ENCODE measurements around the gene GCLC.

Gene GCLC

GRCh38 chr6:53495506-53496499 is 49.1 kb downstream of the GCLC start:
- H2AFZ ChIP-seq = no peak overlapping the region
- no peaks in the 10 kb centered on the region for H3K79me2 ChIP-seq
- TF ChIP-seq CTCF (IDR thresholded peaks at IDR 0.05) = no peak
- no peaks in the 10 kb centered on the region for H3K36me3 ChIP-seq (ENCODE audit: control insufficient read depth, insufficient read depth, low read length)
- H3K27ac ChIP-seq = no peak overlapping the region
- H3K27me3 ChIP-seq (ENCODE audit: control insufficient read depth, insufficient read depth, low read length) = no peaks in the 10 kb centered on the region
- no peaks in the 10 kb centered on the region for H3K9me3 ChIP-seq (ENCODE audit: control insufficient read depth, low read length)
- H3K9ac ChIP-seq = no peak overlapping the region
- H3K4me2 ChIP-seq (ENCODE audit: low read length) = no peak overlapping the region
- no peak overlapping the region for H3K4me3 ChIP-seq (ENCODE audit: low read depth, low read length)
- H3K4me1 ChIP-seq = no peaks in the 10 kb centered on the region

DNA sequence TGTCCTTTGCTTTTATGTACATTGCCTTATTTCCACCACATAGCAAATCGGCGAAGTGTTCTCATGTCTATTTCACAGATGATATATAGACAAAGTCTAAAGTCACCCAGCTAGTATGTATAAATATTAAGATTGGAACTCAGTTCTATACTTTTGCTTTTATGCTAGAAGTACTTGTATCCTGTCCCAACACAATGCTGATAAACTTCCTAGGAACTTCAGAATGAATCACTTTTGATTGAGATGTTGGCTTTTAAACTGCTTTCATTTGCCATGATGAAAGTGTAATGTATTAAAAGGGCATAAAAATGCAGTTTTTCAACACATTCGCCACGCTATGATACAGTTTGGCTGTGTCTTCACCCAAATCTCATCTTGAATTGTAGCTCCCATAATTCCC is 50.8 kb downstream of the GCLC start:
- Histone ChIP-seq H3K79me2 (no peaks in the 10 kb centered on the region), H3K36me3 (ENCODE audit: control insufficient read depth, insufficient read depth, low read length) (no peaks in the 10 kb centered on the region), H2AFZ (no peak overlapping the region), H3K9me3 (ENCODE audit: control insufficient read depth, low read length) (no peaks in the 10 kb centered on the region), H3K27ac (no peak overlapping the region), H3K9ac (no peak overlapping the region), H3K4me1 (no peaks in the 10 kb centered on the region), H3K4me3 (ENCODE audit: low read depth, low read length) (no peak overlapping the region), H3K27me3 (ENCODE audit: control insufficient read depth, insufficient read depth, low read length) (no peaks in the 10 kb centered on the region), H3K4me2 (ENCODE audit: low read length) (no peak overlapping the region)
- no peak for TF ChIP-seq CTCF (IDR thresholded peaks at IDR 0.05)

DNA sequence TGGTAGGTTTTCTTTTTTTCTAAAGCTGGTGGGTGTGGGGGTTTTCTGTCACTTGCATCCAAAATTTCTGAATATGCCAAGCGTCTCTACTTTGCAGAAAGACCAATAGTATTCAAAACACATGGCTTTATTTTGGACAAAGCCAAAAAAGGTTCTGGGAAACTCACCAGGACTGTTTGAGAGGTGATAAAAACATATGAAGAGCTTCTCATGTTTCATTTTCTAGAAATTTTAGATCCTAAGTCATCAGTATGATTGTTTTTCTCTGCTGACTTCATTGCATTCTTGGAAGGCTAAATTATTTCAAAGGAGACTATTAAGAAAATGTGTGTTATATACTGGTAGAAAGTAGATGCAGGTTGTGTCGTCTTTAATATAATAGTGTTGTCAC is 51.3 kb downstream of the GCLC start:
- Histone ChIP-seq H3K4me3 (ENCODE audit: low read depth, low read length) (no peak overlapping the region), H3K9me3 (ENCODE audit: control insufficient read depth, low read length) (no peaks in the 10 kb centered on the region), H3K4me1 (no peaks in the 10 kb centered on the region), H2AFZ (no peak overlapping the region), H3K27me3 (ENCODE audit: control insufficient read depth, insufficient read depth, low read length) (no peaks in the 10 kb centered on the region), H3K9ac (no peak overlapping the region), H3K36me3 (ENCODE audit: control insufficient read depth, insufficient read depth, low read length) (no peaks in the 10 kb centered on the region), H3K27ac (no peak overlapping the region), H3K4me2 (ENCODE audit: low read length) (no peak overlapping the region), H3K79me2 (no peaks in the 10 kb centered on the region)
- no peak for TF ChIP-seq CTCF (IDR thresholded peaks at IDR 0.05)

GRCh38 chr6:53492860-53493634 is 51.9 kb downstream of the GCLC start:
- peak overlapping the region; percentile 37 for H3K4me2 ChIP-seq (ENCODE audit: low read length)
- no peak overlapping the region for H3K4me3 ChIP-seq (ENCODE audit: low read depth, low read length)
- no peak overlapping the region for H2AFZ ChIP-seq
- no peaks in the 10 kb centered on the region for H3K36me3 ChIP-seq (ENCODE audit: control insufficient read depth, insufficient read depth, low read length)
- no peaks in the 10 kb centered on the region for H3K79me2 ChIP-seq
- H3K9ac ChIP-seq = no peak overlapping the region
- no peaks in the 10 kb centered on the region for H3K27me3 ChIP-seq (ENCODE audit: control insufficient read depth, insufficient read depth, low read length)
- no peaks in the 10 kb centered on the region for H3K9me3 ChIP-seq (ENCODE audit: control insufficient read depth, low read length)
- peak; percentile 85 for TF ChIP-seq CTCF (IDR thresholded peaks at IDR 0.05)
- H3K27ac ChIP-seq = no peak overlapping the region
- no peaks in the 10 kb centered on the region for H3K4me1 ChIP-seq
